A673 (cell line): ENCODE data around the gene MEF2C. TPM values are rescaled to one million over a fixed set of nuclear protein-coding genes. Genes with fewer than 3 reads are reported as not detected.

Experiments
- BruUV-seq: library from RNA; stranded (reverse); fragments of 400-500 nt; replicated peaks from 2 replicates; lab custom pipeline; 2021; lab: Mats Ljungman, UMichigan
- CTCF ChIA-PET: fragments of 300-600 bp; sonication (Branson Sonifier 250); formaldehyde crosslinking; loops from one replicate; lab custom pipeline; 2022; ENCODE audit warnings: antibody characterized with exemption; lab: Charles Lee
- POLR2A ChIA-PET: fragments of 300-600 bp; sonication (Branson Sonifier 250); formaldehyde crosslinking; loops from one replicate; lab custom pipeline; 2022; ENCODE audit warnings: antibody characterized with exemption; ENCODE audit not compliant: low non-redundant PET; lab: Charles Lee
- DNase-seq: peaks from one replicate; pipeline ENCODE4 v3.0.0-alpha.2; 2015; ENCODE audit warnings: low spot score
- H3K27ac ChIP-seq: fragments of 200-600 bp; sonication (generic); 2 replicates; pipeline ENCODE4 v1.5.1; 2016; ENCODE audit warnings: mixed run types, low read depth, mild to moderate bottlenecking, mixed read lengths, antibody characterized with exemption, low read length; ENCODE audit not compliant: poor library complexity, severe bottlenecking
- H3K27me3 ChIP-seq: fragments of 200-600 bp; sonication (generic); replicated peaks from 2 replicates; pipeline ENCODE4 v1.6.1; 2017; ENCODE audit warnings: mixed run types, low read depth, mild to moderate bottlenecking, mixed read lengths, antibody characterized with exemption, low read length; ENCODE audit not compliant: insufficient read depth, poor library complexity
- H3K36me3 ChIP-seq: fragments of 200-600 bp; sonication (generic); 2 replicates; pipeline ENCODE4 v1.6.1; 2016; ENCODE audit warnings: mixed run types, mild to moderate bottlenecking, mixed read lengths, antibody characterized with exemption, low read length; ENCODE audit not compliant: insufficient read depth, poor library complexity, severe bottlenecking
- H3K4me1 ChIP-seq: fragments of 200-600 bp; sonication (generic); 2 replicates; pipeline ENCODE4 v1.6.1; 2017; ENCODE audit warnings: mixed run types, mild to moderate bottlenecking, mixed read lengths, antibody characterized with exemption, low read length; ENCODE audit not compliant: insufficient read depth, poor library complexity, severe bottlenecking
- H3K4me3 ChIP-seq: fragments of 200-600 bp; sonication (generic); 2 replicates; pipeline ENCODE4 v1.5.1; 2016; ENCODE audit warnings: low read depth, mixed run types, mild to moderate bottlenecking, mixed read lengths, low read length; ENCODE audit not compliant: poor library complexity, severe bottlenecking
- H3K9me3 ChIP-seq: fragments of 200-600 bp; sonication (generic); 2 replicates; pipeline ENCODE4 v1.6.1; 2016; ENCODE audit warnings: mixed run types, low read depth, mild to moderate bottlenecking, mixed read lengths, antibody characterized with exemption, low read length; ENCODE audit not compliant: poor library complexity, severe bottlenecking
- CTCF ChIP-seq: fragments of 300-800, 200-600 bp; sonication (generic); conservative IDR thresholded peaks from 2 replicates; pipeline ENCODE4 v1.5.1; 2017; ENCODE audit warnings: low read depth, mild to moderate bottlenecking, antibody characterized with exemption, low read length, moderate library complexity, mixed read lengths
- EZH2 ChIP-seq: fragments of 200-600 bp; sonication (generic); IDR thresholded peaks from 2 replicates; pipeline ENCODE4 v1.6.1; 2017; ENCODE audit warnings: borderline replicate concordance, low read depth, mild to moderate bottlenecking, mixed read lengths, antibody characterized with exemption, low read length; ENCODE audit not compliant: poor library complexity, severe bottlenecking
- intact Hi-C: fragments of 100-400 bp; cut with micrococcal nuclease; formaldehyde crosslinking; loops from one replicate; pipeline ENCODE4 v1.10.0; 2022; ENCODE audit not compliant: unreplicated experiment
- total RNA-seq: library from RNA; stranded (reverse); gene quantifications from 2 replicates; pipeline ENCODE4 v1.2.3, GENCODE V29; 2021

The MEF2C gene
- total RNA-seq, 1 experiment from 2014 or later, result 2.0 TPM

GRCh38 chr5:88675168-88675707 lies 207.7 kb downstream of the MEF2C start:
- CTCF ChIA-PET, result interaction anchor here (0.6 to 0.9 kb wide), 2 partner anchors 9 to 534 kb away, joined by 3 to 8 read pairs; no protein-coding TSS in a partner anchor
- Histone ChIP-seq H3K4me1 (peaks cover 36% of the 10 kb centered on the region), H3K36me3 (no peaks in the 10 kb centered on the region), H3K27me3 (no peaks in the 10 kb centered on the region), H3K4me3 (peak overlapping the region; percentile 64), H3K9me3 (no peaks in the 10 kb centered on the region), H3K27ac (peak overlapping the region; percentile 94)
- DNase-seq, result peak; percentile 68
- BruUV-seq, result no TSS peak
- POLR2A ChIA-PET, result interaction anchor here (0.5 to 0.7 kb wide), 2 partner anchors 172 to 280 kb away, joined by 3 to 5 read pairs; no protein-coding TSS in a partner anchor
- TF ChIP-seq EZH2, result no peak
- no peak for TF ChIP-seq CTCF
- intact Hi-C loops, result loop anchor here (2.0 kb wide), 1 partner anchor 534 kb away; no protein-coding TSS in a partner anchor

DNA sequence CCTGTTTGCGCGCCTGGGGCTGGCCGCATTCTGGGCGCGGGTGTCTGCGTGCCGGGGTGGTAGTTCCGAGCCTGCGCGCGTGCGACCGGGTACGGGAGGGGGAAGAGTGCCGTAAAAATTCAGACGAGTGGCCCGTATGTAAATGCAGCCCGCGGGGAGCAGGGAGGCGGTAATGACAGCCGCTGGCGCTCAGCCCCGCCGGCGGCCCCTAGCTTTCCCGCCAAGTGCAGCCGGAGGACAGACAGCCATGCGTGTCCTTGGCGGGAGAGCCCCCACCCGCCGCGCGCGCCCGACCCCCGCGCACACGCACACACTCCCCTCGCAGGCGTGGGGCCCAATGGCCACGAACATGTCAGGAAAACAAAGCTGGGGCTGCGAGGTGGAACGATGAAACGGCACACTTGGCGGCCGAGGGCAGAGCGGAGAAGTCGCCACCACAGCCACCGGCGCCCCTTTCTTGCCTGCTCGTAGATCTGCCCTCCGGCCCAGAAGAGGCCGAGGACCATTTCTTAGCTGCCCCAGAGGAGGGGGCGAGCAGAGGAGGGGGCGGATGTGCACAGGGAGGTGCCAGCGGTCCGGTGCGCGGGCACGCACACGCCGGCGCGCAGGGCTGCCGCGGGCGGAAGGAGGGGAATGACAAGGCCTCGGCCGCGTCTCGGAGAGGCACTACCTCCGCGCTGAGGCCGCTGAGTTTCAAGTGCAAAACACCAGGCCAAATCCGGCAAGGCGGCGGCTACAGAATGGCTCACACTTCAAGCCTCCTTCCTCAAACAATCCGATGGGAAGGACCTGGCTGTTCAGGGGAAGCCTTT lies 208.4 kb downstream of the MEF2C start:
- Histone ChIP-seq H3K4me1 (peaks cover 43% of the 10 kb centered on the region), H3K27ac (peak overlapping the region; percentile 94), H3K27me3 (no peaks in the 10 kb centered on the region), H3K4me3 (peak overlapping the region; percentile 64), H3K9me3 (no peaks in the 10 kb centered on the region), H3K36me3 (no peaks in the 10 kb centered on the region)
- BruUV-seq, result no TSS peak
- TF ChIP-seq CTCF (no peak), EZH2 (no peak)
- DNase-seq, result peak; percentile 93
- intact Hi-C loops, result loop anchor here (2.0 to 5.0 kb wide), 3 partner anchors 277 to 534 kb away; partner anchors contain the start of gene TMEM161B
- POLR2A ChIA-PET, result no interaction called here
- CTCF ChIA-PET, result no interaction called here

- no peaks in the 10 kb centered on the region for H3K9me3 ChIP-seq
- peak; percentile 73 for DNase-seq
- H3K27ac ChIP-seq, result peak overlapping the region; percentile 94
- no peaks in the 10 kb centered on the region for H3K27me3 ChIP-seq
- CTCF ChIA-PET, result no interaction called here
- peaks cover 43% of the 10 kb centered on the region for H3K4me1 ChIP-seq
- POLR2A ChIA-PET, result no interaction called here
- no peaks in the 10 kb centered on the region for H3K36me3 ChIP-seq
- intact Hi-C loops, result loop anchor here (2.0 to 5.0 kb wide), 3 partner anchors 276 to 533 kb away; partner anchors contain the start of gene TMEM161B
- H3K4me3 ChIP-seq, result peak overlapping the region; percentile 64
- TF ChIP-seq EZH2, result no peak
- TF ChIP-seq CTCF, result no peak
- BruUV-seq, result no TSS peak
Observed at GRCh38 chr5:88673253-88674105, 209.5 kb downstream of the MEF2C start.
